CD4-positive, alpha-beta T cell (primary cell): ENCODE results near the gene RUNX1. TPM values are rescaled to one million over a fixed set of nuclear protein-coding genes. Genes with fewer than 3 reads are reported as not detected.

ENCODE experiments used
- ATAC-seq: fragments of 200-7000 bp; cut with Tn5 transposase; one replicate; pipeline ENCODE4 v1.10.0; 2022; ENCODE audit warnings: mild to moderate bottlenecking; ENCODE audit not compliant: poor library complexity
- CTCF ChIA-PET: fragments of 350-600 bp; sonication (Branson Sonifier 250); formaldehyde crosslinking; loops from one replicate; lab custom pipeline; 2021; ENCODE audit warnings: antibody characterized with exemption, inconsistent platforms; lab: Charles Lee
- POLR2A ChIA-PET: fragments of 350-600 bp; sonication (Branson Sonifier 250); formaldehyde crosslinking; loops from one replicate; lab custom pipeline; 2021; ENCODE audit warnings: antibody characterized with exemption, inconsistent platforms; lab: Charles Lee
- DNase-seq, 14 experiments: peaks; one replicate each; pipeline ENCODE4 v3.0.0-alpha.2; 2013 to 2020; ENCODE audit warnings: mixed read lengths in 2 of 14
- H3K27ac ChIP-seq, 2 donors: one replicate each; pipeline versions ENCODE4 v1.5.1 to v1.7.0; 2013; ENCODE audit warnings: low read length in 2 of 2, low read depth in 1 of 2, mild to moderate bottlenecking in 1 of 2
- H3K27me3 ChIP-seq, 2 experiments: 1 replicate in 1 of 2; 2 replicates in 1 of 2; pipeline versions ENCODE4 v1.6.1 to v1.7.0; 2013; ENCODE audit warnings: low read length in 2 of 2, control low read depth in 1 of 2, mild to moderate bottlenecking in 1 of 2, moderate library complexity in 1 of 2; ENCODE audit not compliant: insufficient read depth in 2 of 2, control insufficient read depth in 1 of 2
- H3K36me3 ChIP-seq: one replicate; pipeline ENCODE4 v1.6.1; 2013; ENCODE audit warnings: low read length, control low read depth; ENCODE audit not compliant: insufficient read depth
- H3K4me1 ChIP-seq: one replicate; pipeline ENCODE4 v1.6.1; 2013; ENCODE audit warnings: low read length, control low read depth; ENCODE audit not compliant: insufficient read depth
- H3K4me3 ChIP-seq: one replicate; pipeline ENCODE4 v1.5.1; 2013; ENCODE audit warnings: mild to moderate bottlenecking, low read length, moderate library complexity
- H3K9me3 ChIP-seq, 2 experiments: 1 replicate in 1 of 2; 2 replicates in 1 of 2; pipeline versions ENCODE4 v1.6.1 to v1.7.0; 2013; ENCODE audit warnings: low read length in 2 of 2, mild to moderate bottlenecking in 2 of 2, control low read depth in 1 of 2, moderate library complexity in 1 of 2; ENCODE audit not compliant: control insufficient read depth in 1 of 2, insufficient read depth in 1 of 2
- H3K27ac Mint-ChIP-seq: one replicate; pipeline ENCODE4 v1.8.0; 2020; ENCODE audit warnings: mixed read lengths
- H3K27me3 Mint-ChIP-seq: one replicate; pipeline ENCODE4 v1.8.0; 2021; ENCODE audit warnings: mixed read lengths
- H3K36me3 Mint-ChIP-seq: one replicate; pipeline ENCODE4 v1.8.0; 2021; ENCODE audit warnings: low read depth, mixed read lengths
- H3K4me1 Mint-ChIP-seq: one replicate; pipeline ENCODE4 v1.8.0; 2021; ENCODE audit warnings: low read depth, mixed read lengths
- H3K4me3 Mint-ChIP-seq: one replicate; pipeline ENCODE4 v1.8.0; 2020; ENCODE audit warnings: mild to moderate bottlenecking, mixed read lengths
- H3K9me3 Mint-ChIP-seq: one replicate; pipeline ENCODE4 v1.8.0; 2020; ENCODE audit warnings: mixed read lengths
- intact Hi-C, 2 experiments: fragments of 100-400 bp; cut with DNase I in 1 of 2; cut with micrococcal nuclease in 1 of 2; formaldehyde crosslinking; loops; one replicate each; pipeline versions ENCODE4 v1.15.1 to v1.9.0; 2023 to 2025; cut with DNase I, micrococcal nuclease
- total RNA-seq, 174 experiments: library from RNA in 2 of 174; stranded (reverse) in 2 of 174; gene quantifications; one replicate each; pipeline ENCODE4 v1.2.3 and lab custom pipeline; 2021 to 2026
- TF ChIP-seq, protein P1 (sequence below): fragments of 200-600 bp; IDR thresholded peaks from one replicate; pipeline ENCODE4 v1.8.0; 2022; ENCODE audit warnings: antibody characterized with exemption, mild to moderate bottlenecking

The RUNX1 gene
- total RNA-seq, 2 experiments from 2014 or later = 71.7 to 74.3 TPM

DNA sequence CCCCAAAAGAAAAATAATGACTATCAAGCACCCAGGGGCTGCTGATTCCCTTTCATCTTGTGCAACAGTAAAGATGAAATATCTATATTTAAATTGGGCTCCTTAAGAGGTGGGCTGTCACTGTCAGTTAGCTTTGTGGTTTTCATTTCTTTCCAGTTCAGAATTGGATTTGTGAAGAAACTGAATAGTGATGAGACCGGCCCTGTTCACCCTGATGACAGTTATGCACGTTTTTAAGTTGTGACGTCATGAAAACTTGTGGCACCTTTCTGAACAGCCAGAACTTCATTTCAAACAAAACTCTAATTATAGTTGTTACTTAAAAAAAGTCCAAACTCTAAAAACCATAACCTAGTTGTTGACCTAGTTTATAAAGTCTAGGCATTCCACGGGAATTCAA lies 125.9 kb downstream of the RUNX1 start:
- intact Hi-C loops = no loop called here
- ChIA-PET POLR2A (no interaction called here), CTCF (no interaction called here)
- H3K36me3 ChIP-seq = peaks cover 23% of the 10 kb centered on the region
- H3K4me3 ChIP-seq = no peak overlapping the region
- H3K4me1 ChIP-seq = peaks cover 20% of the 10 kb centered on the region
- no peaks in the 10 kb centered on the region for H3K9me3 ChIP-seq
- Mint-ChIP-seq H3K27ac (peak overlapping the region; percentile 75), H3K4me3 (no peak overlapping the region), H3K36me3 (peaks cover 75% of the 10 kb centered on the region), H3K4me1 (peaks cover 95% of the 10 kb centered on the region), H3K9me3 (peaks cover 2% of the 10 kb centered on the region), H3K27me3 (no peaks in the 10 kb centered on the region)
- TF ChIP-seq, protein P1, sequence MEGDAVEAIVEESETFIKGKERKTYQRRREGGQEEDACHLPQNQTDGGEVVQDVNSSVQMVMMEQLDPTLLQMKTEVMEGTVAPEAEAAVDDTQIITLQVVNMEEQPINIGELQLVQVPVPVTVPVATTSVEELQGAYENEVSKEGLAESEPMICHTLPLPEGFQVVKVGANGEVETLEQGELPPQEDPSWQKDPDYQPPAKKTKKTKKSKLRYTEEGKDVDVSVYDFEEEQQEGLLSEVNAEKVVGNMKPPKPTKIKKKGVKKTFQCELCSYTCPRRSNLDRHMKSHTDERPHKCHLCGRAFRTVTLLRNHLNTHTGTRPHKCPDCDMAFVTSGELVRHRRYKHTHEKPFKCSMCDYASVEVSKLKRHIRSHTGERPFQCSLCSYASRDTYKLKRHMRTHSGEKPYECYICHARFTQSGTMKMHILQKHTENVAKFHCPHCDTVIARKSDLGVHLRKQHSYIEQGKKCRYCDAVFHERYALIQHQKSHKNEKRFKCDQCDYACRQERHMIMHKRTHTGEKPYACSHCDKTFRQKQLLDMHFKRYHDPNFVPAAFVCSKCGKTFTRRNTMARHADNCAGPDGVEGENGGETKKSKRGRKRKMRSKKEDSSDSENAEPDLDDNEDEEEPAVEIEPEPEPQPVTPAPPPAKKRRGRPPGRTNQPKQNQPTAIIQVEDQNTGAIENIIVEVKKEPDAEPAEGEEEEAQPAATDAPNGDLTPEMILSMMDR = no peak
- ATAC-seq (peak; percentile 75), DNase-seq (no peak)
- H3K27ac ChIP-seq = no peak overlapping the region
- no peaks in the 10 kb centered on the region for H3K27me3 ChIP-seq

DNA sequence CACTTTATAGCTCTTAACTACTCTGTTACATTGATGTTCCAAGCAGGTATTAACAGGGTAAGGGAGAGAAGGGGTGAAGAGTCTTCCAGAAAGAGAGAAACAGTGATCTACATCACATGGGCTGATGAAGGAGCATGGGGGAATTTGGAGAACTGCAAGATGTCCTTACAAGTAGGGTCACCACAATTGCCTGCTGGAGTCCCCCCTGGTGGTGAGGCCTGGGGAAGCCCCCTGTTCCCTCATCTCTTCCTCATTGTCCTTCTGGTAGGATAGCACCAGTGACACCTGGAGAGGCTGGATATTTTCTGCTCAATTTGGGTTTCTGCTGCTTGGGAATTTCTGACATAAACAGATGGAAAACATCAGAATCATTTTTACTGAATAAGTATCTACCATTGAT lies 126.6 kb downstream of the RUNX1 start:
- TF ChIP-seq, protein P1 = no peak
- intact Hi-C loops = no loop called here
- H3K27me3 ChIP-seq = no peaks in the 10 kb centered on the region
- peaks cover 92% of the 10 kb centered on the region for H3K4me1 Mint-ChIP-seq
- ATAC-seq (no peak), DNase-seq (peak in 1 of 14 experiments; percentile 26)
- peaks cover 24% of the 10 kb centered on the region for H3K36me3 ChIP-seq
- no peak overlapping the region for H3K27ac ChIP-seq
- POLR2A ChIA-PET = no interaction called here
- H3K9me3 Mint-ChIP-seq = peaks cover 2% of the 10 kb centered on the region
- no peak overlapping the region for H3K4me3 Mint-ChIP-seq
- H3K4me1 ChIP-seq = peaks cover 20% of the 10 kb centered on the region
- peaks cover 75% of the 10 kb centered on the region for H3K36me3 Mint-ChIP-seq
- H3K9me3 ChIP-seq = no peaks in the 10 kb centered on the region
- H3K27me3 Mint-ChIP-seq = no peaks in the 10 kb centered on the region
- CTCF ChIA-PET = no interaction called here
- peak overlapping the region; percentile 75 for H3K27ac Mint-ChIP-seq
- H3K4me3 ChIP-seq = no peak overlapping the region

DNA sequence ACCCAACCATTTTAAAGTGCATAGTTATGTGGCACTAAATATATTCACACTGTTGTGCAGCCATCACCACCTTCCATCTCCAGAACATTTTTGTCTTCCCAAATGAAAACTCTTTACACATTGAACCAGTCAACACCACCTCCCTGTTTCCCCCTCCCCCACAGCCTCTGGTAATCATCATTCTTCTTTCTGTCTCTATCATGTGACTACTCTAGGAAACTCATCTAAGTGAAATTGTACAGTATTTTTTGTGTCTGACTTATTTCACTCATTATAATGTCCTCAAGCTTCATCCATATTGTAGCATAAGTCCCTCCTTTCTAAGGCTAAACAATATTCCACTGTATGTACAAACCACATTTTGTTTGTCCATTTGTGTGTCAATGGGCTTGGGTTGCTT lies 128.0 kb downstream of the RUNX1 start:
- Mint-ChIP-seq H3K27ac (peak overlapping the region; percentile 6), H3K4me3 (no peak overlapping the region), H3K27me3 (no peaks in the 10 kb centered on the region), H3K36me3 (peaks cover 71% of the 10 kb centered on the region), H3K4me1 (peaks cover 93% of the 10 kb centered on the region), H3K9me3 (peaks cover 2% of the 10 kb centered on the region)
- TF ChIP-seq, protein P1 = no peak
- ATAC-seq (no peak), DNase-seq (no peak)
- Histone ChIP-seq H3K36me3 (peaks cover 23% of the 10 kb centered on the region), H3K4me3 (no peak overlapping the region), H3K27ac (no peak overlapping the region), H3K27me3 (no peaks in the 10 kb centered on the region), H3K9me3 (no peaks in the 10 kb centered on the region), H3K4me1 (peaks cover 24% of the 10 kb centered on the region)
- ChIA-PET CTCF (no interaction called here), POLR2A (no interaction called here)
- intact Hi-C loops = no loop called here
